ENCODE data around the gene MUC6.

Gene MUC6

GRCh38 chr11:1036931-1037330, 413 bp upstream of the MUC6 start:
- DNase-seq (ENCODE audit: low read depth): no peak

GRCh38 chr11:1035577-1036283, 788 bp downstream of the MUC6 start:
- DNase-seq (ENCODE audit: low read depth): no peak

GRCh38 chr11:1034456-1035295, 1.8 kb downstream of the MUC6 start:
- no peak for DNase-seq (ENCODE audit: low read depth)

- DNase-seq (ENCODE audit: low read depth): no peak
Measured at GRCh38 chr11:1034001-1034400, 2.5 kb downstream of the MUC6 start.

GRCh38 chr11:1033016-1033798, 3.3 kb downstream of the MUC6 start:
- DNase-seq (ENCODE audit: low read depth): no peak

- no peak for DNase-seq (ENCODE audit: low read depth)
Measured at GRCh38 chr11:1032310-1032891, 4.1 kb downstream of the MUC6 start.

GRCh38 chr11:1031121-1031899, 5.2 kb downstream of the MUC6 start:
- DNase-seq (ENCODE audit: low read depth): no peak

- no peak for DNase-seq (ENCODE audit: low read depth)
Measured at GRCh38 chr11:1030556-1030955, 6.0 kb downstream of the MUC6 start.

- no peak for DNase-seq (ENCODE audit: low read depth)
Measured at GRCh38 chr11:1030086-1030485, 6.4 kb downstream of the MUC6 start.

DNA sequence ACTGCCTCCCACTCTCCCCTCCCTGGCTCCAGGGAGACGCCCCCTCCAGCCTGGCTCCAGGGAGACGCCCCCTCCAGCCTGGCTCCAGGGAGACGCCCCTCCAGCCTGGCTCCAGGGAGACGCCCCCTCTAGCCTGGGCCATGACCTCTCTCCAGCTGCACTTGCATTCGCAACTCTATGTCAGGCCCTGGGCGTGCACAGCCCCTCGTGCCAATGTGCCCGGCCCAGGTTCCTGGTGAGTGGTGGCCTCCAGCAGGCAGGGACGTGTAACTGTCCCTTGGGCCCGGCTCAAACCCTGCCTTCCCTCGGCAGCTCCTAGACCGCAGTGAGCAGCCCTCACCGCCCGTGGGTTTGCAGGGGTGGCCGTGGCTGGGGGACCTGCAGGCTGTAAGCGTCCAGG, 6.9 kb downstream of the MUC6 start:
- DNase-seq (ENCODE audit: low read depth): no peak

GRCh38 chr11:1029051-1029450, 7.5 kb downstream of the MUC6 start:
- no peak for DNase-seq (ENCODE audit: low read depth)

- DNase-seq (ENCODE audit: low read depth): no peak
Measured at GRCh38 chr11:1028616-1029015, 7.9 kb downstream of the MUC6 start.

DNA sequence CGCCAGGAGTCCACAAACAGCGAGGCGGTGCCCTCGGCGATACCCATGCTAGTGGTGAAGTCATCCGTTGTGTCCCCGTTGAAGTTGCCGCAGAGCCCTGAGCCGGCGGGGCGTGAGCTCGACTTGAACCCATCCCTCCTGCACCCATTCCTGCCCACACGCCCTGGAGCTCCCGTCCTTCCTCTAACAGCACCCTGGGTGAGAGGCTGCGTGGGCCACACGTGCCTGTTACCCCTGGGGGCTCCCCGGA, 8.3 kb downstream of the MUC6 start:
- DNase-seq (ENCODE audit: low read depth): no peak

GRCh38 chr11:1027483-1028290, 8.8 kb downstream of the MUC6 start:
- no peak for DNase-seq (ENCODE audit: low read depth)

DNA sequence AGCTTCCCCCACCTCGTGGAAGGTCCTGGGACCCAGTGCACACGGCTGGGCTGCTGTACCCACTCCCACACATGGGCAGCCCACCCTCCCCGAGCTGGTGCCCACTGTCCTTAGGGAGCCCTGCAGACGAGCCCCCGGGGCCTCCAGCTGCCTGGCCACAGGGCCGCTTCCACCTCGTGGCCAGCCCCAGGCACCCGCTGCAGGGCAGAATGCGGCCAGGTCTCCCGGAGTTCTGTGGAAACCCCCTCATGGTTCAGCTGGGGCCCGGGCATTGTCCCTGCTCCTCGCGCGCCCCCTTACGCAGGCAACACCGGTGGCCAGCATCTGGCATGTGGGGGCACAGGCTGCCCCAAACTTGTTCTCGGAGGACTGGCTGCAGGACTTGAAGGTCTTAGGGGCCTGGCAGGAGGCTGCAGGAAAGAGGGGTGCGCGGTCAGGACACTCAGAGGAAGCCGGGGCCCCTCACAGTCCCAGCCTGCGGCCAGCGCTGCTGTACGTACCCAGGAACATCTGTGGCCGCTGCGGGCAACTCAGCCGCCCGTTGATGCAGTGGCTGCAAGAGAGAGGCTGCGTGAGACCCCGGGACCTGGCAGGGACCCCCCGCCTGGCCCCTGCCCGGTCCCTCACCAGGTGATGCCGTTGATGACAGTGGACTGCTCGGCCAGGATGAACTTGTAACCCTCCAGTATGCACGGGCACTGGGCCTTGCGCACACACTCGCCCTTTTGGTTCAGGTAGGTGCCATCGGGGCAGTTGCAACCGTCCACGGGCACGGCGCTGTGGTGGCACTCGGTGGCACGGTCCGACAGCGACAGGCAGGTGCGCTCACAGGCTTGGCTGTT, 9.7 kb downstream of the MUC6 start:
- no peak for DNase-seq (ENCODE audit: low read depth)

DNA sequence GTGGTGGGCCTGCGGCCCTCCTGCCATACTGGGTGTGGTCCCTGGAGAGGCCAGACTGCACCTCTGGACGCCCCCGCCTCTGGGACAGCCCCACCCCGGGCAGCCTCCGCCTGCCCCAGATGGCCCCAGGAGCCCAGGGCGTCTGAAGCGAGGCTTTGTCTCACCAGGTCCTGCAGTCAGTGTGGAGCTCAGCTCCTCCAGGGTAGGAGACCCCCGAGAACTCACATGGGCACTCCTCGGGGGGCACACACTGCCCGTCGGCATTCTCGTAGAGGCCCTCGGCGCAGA, 10.4 kb downstream of the MUC6 start:
- no peak for DNase-seq (ENCODE audit: low read depth)

- DNase-seq (ENCODE audit: low read depth): no peak
Measured at GRCh38 chr11:1025410-1026162, 10.9 kb downstream of the MUC6 start.

GRCh38 chr11:1024597-1025409, 11.7 kb downstream of the MUC6 start:
- DNase-seq (ENCODE audit: low read depth): no peak

All from activated T-cell treated with anti-CD3 and anti-CD28 coated beads for 48 hours (primary cell).